DOHH2 (cell line): ENCODE results near the gene CDK4.

ENCODE experiments used
- EZH2phosphoT487 ChIP-seq: fragments of 200-600 bp; sonication (generic); IDR thresholded peaks from 2 replicates; pipeline ENCODE4 v1.6.1; 2017; ENCODE audit warnings: borderline replicate concordance, mild to moderate bottlenecking, antibody characterized with exemption, low read length, moderate library complexity, mixed read lengths
- TF ChIP-seq, protein P1 (sequence below): fragments of 200-600 bp; sonication (generic); IDR thresholded peaks from one replicate; pipeline ENCODE4 v1.5.1; 2014; ENCODE audit warnings: antibody characterized with exemption, mild to moderate bottlenecking, low read depth, low read length; ENCODE audit not compliant: poor library complexity, severe bottlenecking

DNA sequence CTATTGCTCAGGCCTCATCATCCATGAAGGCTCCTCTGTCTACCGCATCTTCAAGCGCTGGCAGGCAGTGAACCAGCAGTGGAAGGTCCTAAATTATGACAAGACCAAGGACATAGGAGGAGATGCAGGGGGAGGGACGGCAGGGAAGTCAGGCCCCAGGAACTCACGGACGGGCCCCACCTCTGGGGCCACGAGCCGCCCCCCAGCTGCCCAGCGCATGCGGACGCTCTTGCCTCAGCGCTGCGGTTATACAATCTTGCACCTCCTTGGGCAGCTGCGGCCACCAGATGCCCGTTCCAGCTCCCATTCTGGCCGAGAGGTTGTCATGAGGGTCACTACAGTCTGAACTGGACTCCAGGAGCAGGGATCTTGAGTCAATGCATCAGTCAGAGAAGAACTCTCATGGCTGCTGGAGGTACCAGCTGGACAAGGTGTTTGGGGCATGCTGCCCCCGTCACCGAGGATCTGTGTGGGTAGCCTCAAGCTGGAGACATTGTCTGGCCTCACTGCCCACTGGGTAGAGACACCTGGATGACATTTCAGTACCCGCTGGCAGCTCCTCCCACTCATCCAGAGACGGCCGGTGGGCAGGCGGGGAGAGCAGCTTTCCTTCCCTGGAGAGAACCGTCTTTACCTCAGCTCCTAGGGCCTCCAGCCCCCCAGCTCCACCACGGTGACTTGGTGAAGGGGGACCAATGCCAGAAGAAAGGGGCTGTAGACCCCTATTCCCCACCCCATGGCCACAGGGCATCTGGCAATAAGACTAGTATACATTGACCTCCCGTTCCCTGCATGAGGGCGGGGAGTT lies 6.6 kb upstream of the CDK4 start:
- TF ChIP-seq, protein P1, sequence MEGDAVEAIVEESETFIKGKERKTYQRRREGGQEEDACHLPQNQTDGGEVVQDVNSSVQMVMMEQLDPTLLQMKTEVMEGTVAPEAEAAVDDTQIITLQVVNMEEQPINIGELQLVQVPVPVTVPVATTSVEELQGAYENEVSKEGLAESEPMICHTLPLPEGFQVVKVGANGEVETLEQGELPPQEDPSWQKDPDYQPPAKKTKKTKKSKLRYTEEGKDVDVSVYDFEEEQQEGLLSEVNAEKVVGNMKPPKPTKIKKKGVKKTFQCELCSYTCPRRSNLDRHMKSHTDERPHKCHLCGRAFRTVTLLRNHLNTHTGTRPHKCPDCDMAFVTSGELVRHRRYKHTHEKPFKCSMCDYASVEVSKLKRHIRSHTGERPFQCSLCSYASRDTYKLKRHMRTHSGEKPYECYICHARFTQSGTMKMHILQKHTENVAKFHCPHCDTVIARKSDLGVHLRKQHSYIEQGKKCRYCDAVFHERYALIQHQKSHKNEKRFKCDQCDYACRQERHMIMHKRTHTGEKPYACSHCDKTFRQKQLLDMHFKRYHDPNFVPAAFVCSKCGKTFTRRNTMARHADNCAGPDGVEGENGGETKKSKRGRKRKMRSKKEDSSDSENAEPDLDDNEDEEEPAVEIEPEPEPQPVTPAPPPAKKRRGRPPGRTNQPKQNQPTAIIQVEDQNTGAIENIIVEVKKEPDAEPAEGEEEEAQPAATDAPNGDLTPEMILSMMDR, result no peak
- TF ChIP-seq EZH2phosphoT487, result no peak
